ENCODE data around the gene SOX21.

The SOX21 gene

GRCh38 chr13:94664889-94665288 lies 47.5 kb downstream of the SOX21 start:
- Mint-ChIP-seq H3K4me1 (peaks cover 23% of the 10 kb centered on the region), H3K27ac (no peak overlapping the region)
- TF ChIP-seq CTCF (IDR thresholded peaks at IDR 0.05), result no peak

DNA sequence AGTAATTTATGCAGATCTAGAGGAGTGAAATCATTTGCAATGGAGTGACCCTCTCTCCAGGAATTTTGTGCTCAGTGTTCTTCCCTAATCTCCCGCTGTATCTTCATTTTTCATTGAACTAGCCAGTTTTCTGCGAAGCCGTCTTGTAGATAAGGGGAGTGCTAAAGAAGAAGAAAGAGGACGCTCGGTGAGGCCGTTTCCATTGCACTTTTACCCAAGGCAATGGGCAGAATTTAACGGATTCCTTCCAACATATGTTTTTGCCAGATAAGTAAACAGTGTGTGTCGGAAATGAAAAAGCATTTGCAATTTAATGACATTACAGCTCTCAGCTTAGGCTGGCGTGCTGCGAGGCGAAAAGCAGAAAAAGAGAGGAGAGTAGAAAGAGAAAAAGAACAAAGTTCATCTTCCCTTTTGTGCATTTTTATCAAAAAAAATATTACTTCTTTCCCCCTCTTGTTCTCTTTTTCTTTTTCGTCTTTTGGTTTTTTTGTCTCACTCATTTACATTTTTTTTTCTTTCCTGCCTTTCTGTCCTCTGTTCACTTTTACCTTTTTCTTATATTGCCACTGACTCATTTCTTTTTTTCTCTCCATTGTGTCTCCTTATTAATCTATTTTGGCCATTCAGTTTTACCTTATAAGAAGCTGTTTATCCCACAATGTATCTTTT lies 49.9 kb downstream of the SOX21 start:
- Mint-ChIP-seq H3K27me3 (ENCODE audit: low read depth, poor library complexity) (peaks cover 40% of the 10 kb centered on the region), H3K4me1 (peaks cover 23% of the 10 kb centered on the region), H3K27ac (no peak overlapping the region), H3K36me3 (ENCODE audit: low read depth) (no peaks in the 10 kb centered on the region), H3K9me3 (no peaks in the 10 kb centered on the region), H3K4me3 (no peak overlapping the region)
- no peak for DNase-seq
- no peak for TF ChIP-seq CTCF (IDR thresholded peaks at IDR 0.05)

More at GRCh38 chr13:94664889-94665288, 47.5 kb downstream of the SOX21 start:
- no peaks in the 10 kb centered on the region for H3K9me3 Mint-ChIP-seq
- H3K4me3 Mint-ChIP-seq, result no peak overlapping the region
- peaks cover 37% of the 10 kb centered on the region for H3K27me3 Mint-ChIP-seq (ENCODE audit: low read depth, poor library complexity)
- DNase-seq, result no peak
- H3K36me3 Mint-ChIP-seq (ENCODE audit: low read depth), result no peaks in the 10 kb centered on the region

DNA sequence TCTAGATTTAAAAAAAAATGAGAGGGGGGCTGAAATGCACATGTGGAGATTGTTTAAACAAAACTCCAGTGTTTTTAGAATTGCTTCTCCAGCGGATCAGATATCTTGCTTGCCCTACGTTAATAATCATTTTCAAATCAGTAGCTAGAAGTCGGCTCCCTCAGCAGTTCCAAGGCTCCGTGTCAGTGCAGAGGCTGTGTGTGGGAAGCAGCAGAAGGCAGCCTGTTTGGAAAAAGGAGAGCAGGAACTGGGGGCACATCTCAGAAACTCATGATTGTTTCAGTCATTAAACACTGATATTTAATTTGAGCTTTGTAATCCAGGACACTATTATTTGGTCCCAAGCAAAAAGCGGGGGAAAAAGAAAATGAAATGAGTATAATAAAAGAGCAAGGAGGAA lies 50.9 kb downstream of the SOX21 start:
- no peaks in the 10 kb centered on the region for H3K36me3 Mint-ChIP-seq (ENCODE audit: low read depth)
- H3K9me3 Mint-ChIP-seq, result no peaks in the 10 kb centered on the region
- no peak overlapping the region for H3K4me3 Mint-ChIP-seq
- DNase-seq, result no peak
- peaks cover 37% of the 10 kb centered on the region for H3K27me3 Mint-ChIP-seq (ENCODE audit: low read depth, poor library complexity)
- no peak overlapping the region for H3K27ac Mint-ChIP-seq
- H3K4me1 Mint-ChIP-seq, result peaks cover 23% of the 10 kb centered on the region
- TF ChIP-seq CTCF (IDR thresholded peaks at IDR 0.05), result no peak

DNA sequence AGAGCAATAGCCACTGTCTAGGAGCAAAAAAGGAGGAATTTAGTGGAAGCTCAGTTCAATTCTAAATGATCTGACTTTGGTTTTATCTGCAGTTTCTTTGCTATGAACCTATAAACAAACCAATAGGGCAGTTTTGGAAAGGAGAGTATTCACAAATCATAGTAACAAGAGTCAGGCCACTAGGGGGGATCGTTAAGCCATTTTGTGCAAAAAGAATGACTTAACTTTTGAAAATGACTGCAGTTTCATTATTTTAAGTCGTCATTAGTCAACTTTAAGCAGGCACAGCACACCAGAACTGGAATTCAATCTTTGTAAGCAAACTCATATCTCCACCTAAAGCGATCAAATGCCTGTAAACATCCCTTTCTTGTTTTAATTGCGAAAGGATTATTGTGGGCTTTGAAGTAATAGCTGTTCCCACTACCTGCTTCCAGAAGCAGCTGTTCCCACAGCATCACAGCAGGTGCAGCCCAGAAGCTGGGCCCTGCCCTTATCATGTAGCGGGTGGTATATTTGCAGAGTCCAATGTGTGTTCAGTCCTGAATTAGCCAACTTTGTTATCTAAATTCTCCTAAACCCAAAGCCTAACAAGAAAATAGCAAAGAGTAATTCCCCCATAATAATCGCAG lies 51.5 kb downstream of the SOX21 start:
- Mint-ChIP-seq H3K4me3 (no peak overlapping the region), H3K27me3 (ENCODE audit: low read depth, poor library complexity) (peaks cover 33% of the 10 kb centered on the region), H3K9me3 (peaks cover 5% of the 10 kb centered on the region), H3K36me3 (ENCODE audit: low read depth) (no peaks in the 10 kb centered on the region), H3K27ac (no peak overlapping the region), H3K4me1 (peaks cover 23% of the 10 kb centered on the region)
- peak; percentile 16 for TF ChIP-seq CTCF (IDR thresholded peaks at IDR 0.05)
- no peak for DNase-seq
